Natural killer cell (primary cell): ENCODE data around the gene SLC29A4. TPM values are rescaled to one million over a fixed set of nuclear protein-coding genes. Genes with fewer than 3 reads are reported as not detected.
A peak's percentile ranks its signal among the peaks of the same experiment; 100 is the strongest.

Experiments
- ATAC-seq, 3 donors: fragments of 150-1000 bp in 2 of 3; fragments of 200-7000 bp in 1 of 3; cut with Tn5 transposase; 1 replicate in 1 of 3; 2 replicates in 2 of 3; pipeline ENCODE4 v1.10.0; 2021; ENCODE audit warnings: mild to moderate bottlenecking in 2 of 3, moderate library complexity in 2 of 3
- DNase-seq, 2 donors: peaks; one replicate each; pipeline versions ENCODE4 v3.0.0 to v3.0.0-alpha.2; 2013 to 2021; ENCODE audit warnings: mixed read lengths in 1 of 2
- H3K27ac ChIP-seq: one replicate; pipeline ENCODE4 v1.5.1; 2013; ENCODE audit warnings: mild to moderate bottlenecking, low read length
- H3K27me3 ChIP-seq: one replicate; pipeline ENCODE4 v1.6.1; 2013; ENCODE audit warnings: low read length; ENCODE audit not compliant: control insufficient read depth, insufficient read depth
- H3K36me3 ChIP-seq: one replicate; pipeline ENCODE4 v1.6.1; 2013; ENCODE audit warnings: low read length; ENCODE audit not compliant: control insufficient read depth, insufficient read depth
- H3K4me1 ChIP-seq: one replicate; pipeline ENCODE4 v1.6.1; 2013; ENCODE audit warnings: low read length; ENCODE audit not compliant: control insufficient read depth, insufficient read depth
- H3K4me3 ChIP-seq: one replicate; pipeline ENCODE4 v1.5.1; 2013; ENCODE audit warnings: low read length
- H3K9me3 ChIP-seq: one replicate; pipeline ENCODE4 v1.6.1; 2013; ENCODE audit warnings: low read length; ENCODE audit not compliant: control insufficient read depth, insufficient read depth
- H3K27ac Mint-ChIP-seq, 2 donors: one replicate each; pipeline ENCODE4 v1.8.0; 2022; ENCODE audit warnings: mild to moderate bottlenecking in 2 of 2, mixed read lengths in 2 of 2, moderate library complexity in 1 of 2
- H3K27me3 Mint-ChIP-seq, 2 donors: one replicate each; pipeline ENCODE4 v1.8.0; 2022; ENCODE audit warnings: low read depth in 2 of 2, mixed read lengths in 2 of 2
- H3K36me3 Mint-ChIP-seq: one replicate; pipeline ENCODE4 v1.8.0; 2022; ENCODE audit warnings: mixed read lengths
- H3K4me1 Mint-ChIP-seq, 2 donors: one replicate each; pipeline ENCODE4 v1.8.0; 2022; ENCODE audit warnings: mixed read lengths in 2 of 2
- H3K4me3 Mint-ChIP-seq: one replicate; pipeline ENCODE4 v1.8.0; 2022; ENCODE audit warnings: mild to moderate bottlenecking, moderate library complexity, mixed read lengths
- H3K9me3 Mint-ChIP-seq, 2 donors: one replicate each; pipeline ENCODE4 v1.8.0; 2022; ENCODE audit warnings: mixed read lengths in 2 of 2
- WGBS: methylation state at CpG from one replicate; pipeline ENCODE4 v1.1.7; 2013; ENCODE audit warnings: missing lambda C conversion rate; ENCODE audit not compliant: insufficient coverage; 5-methylcytosine and 5-hydroxymethylcytosine counted together
- intact Hi-C: fragments of 100-400 bp; cut with micrococcal nuclease; formaldehyde crosslinking; loops from one replicate; pipeline ENCODE4 v1.14.2; 2022
- total RNA-seq, 4 donors: library from RNA; stranded (reverse); fragments of 120-200 nt in 1 of 4; gene quantifications; one replicate each; pipeline versions ENCODE4 v1.2.3 to v1.2.4, GENCODE V29; 2013 to 2022
- TF ChIP-seq, protein P1 (sequence below): fragments of 200-600 bp; IDR thresholded peaks from one replicate; pipeline ENCODE4 v1.8.0; 2022; ENCODE audit warnings: antibody characterized with exemption

The SLC29A4 gene
- total RNA-seq, 3 donors from 2014 or later (not counting 1 experiment from before 2014, with no cell fraction given): 0.16 to 0.95 (median 0.40) TPM

DNA sequence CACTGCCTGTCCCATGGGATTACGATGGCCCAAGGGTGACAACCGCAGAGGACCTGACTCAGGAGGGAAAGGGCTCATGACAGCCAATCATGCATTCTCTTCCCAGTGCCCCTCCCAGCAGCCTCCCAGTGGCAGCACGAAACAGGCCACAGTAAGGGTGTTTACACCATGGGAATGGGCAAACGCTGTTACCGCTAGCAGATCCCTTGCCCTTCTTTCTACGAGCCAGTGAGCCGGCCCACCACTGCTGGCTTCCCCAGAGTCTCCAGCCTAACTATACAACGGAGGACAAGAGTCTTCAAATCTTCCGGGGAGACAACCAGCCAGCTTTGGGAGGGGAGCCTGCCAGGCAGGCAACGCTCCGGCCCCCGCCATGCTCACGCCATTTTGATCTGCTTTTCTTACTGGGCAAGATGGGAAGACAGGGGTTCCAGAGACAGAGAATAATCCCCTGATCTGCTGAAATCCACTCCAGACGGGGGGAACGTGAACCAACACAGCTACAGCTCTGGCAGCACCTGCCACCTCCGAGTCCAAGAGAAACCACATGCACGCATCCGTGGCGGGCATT is 69.8 kb downstream of the SLC29A4 start:
- 96% methylated on average over 19 of the region's 19 CpGs for WGBS
- DNase-seq (no peak), ATAC-seq (no peak)
- intact Hi-C loops: no loop called here
- Histone ChIP-seq H3K36me3 (peaks cover 47% of the 10 kb centered on the region), H3K4me3 (no peak overlapping the region), H3K27ac (no peak overlapping the region), H3K9me3 (no peaks in the 10 kb centered on the region), H3K4me1 (peaks cover 50% of the 10 kb centered on the region), H3K27me3 (no peaks in the 10 kb centered on the region)
- peak overlapping the region in 1 of 2 donors; percentile 53 for H3K27ac Mint-ChIP-seq
- no peaks in the 10 kb centered on the region for H3K36me3 Mint-ChIP-seq
- H3K27me3 Mint-ChIP-seq: no peaks in the 10 kb centered on the region
- TF ChIP-seq, protein P1, sequence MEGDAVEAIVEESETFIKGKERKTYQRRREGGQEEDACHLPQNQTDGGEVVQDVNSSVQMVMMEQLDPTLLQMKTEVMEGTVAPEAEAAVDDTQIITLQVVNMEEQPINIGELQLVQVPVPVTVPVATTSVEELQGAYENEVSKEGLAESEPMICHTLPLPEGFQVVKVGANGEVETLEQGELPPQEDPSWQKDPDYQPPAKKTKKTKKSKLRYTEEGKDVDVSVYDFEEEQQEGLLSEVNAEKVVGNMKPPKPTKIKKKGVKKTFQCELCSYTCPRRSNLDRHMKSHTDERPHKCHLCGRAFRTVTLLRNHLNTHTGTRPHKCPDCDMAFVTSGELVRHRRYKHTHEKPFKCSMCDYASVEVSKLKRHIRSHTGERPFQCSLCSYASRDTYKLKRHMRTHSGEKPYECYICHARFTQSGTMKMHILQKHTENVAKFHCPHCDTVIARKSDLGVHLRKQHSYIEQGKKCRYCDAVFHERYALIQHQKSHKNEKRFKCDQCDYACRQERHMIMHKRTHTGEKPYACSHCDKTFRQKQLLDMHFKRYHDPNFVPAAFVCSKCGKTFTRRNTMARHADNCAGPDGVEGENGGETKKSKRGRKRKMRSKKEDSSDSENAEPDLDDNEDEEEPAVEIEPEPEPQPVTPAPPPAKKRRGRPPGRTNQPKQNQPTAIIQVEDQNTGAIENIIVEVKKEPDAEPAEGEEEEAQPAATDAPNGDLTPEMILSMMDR: no peak
- H3K9me3 Mint-ChIP-seq: no peaks in the 10 kb centered on the region
- H3K4me3 Mint-ChIP-seq: no peak overlapping the region
- H3K4me1 Mint-ChIP-seq: peaks cover 27 to 46% of the 10 kb centered on the region in 2 donors

- H3K4me3 ChIP-seq: no peak overlapping the region
- peaks cover 70% of the 10 kb centered on the region for H3K4me1 ChIP-seq
- peak; percentile 88 to 93 (median 91) for ATAC-seq
- Mint-ChIP-seq H3K27me3 (no peaks in the 10 kb centered on the region), H3K36me3 (no peaks in the 10 kb centered on the region), H3K9me3 (no peaks in the 10 kb centered on the region), H3K27ac (peak overlapping the region; percentile 87 to 91), H3K4me3 (peak overlapping the region; percentile 73), H3K4me1 (peaks cover 32 to 58% of the 10 kb centered on the region in 2 donors)
- 57% methylated on average over 17 of the region's 17 CpGs for WGBS
- H3K27ac ChIP-seq: peak overlapping the region; percentile 79
- TF ChIP-seq, protein P1: no peak
- no peaks in the 10 kb centered on the region for H3K27me3 ChIP-seq
- H3K9me3 ChIP-seq: no peaks in the 10 kb centered on the region
- peak; percentile 35 to 51 for DNase-seq
- peaks cover 57% of the 10 kb centered on the region for H3K36me3 ChIP-seq
- intact Hi-C loops: no loop called here
Measured at GRCh38 chr7:5354460-5355232, 71.9 kb downstream of the SLC29A4 start.

Other genes with a start within 250 kb of the SLC29A4 start
- gene RBAK, start 237.1 kb upstream of the SLC29A4 start, total RNA-seq: 10 to 100 TPM; 12.3 to 21.7 (median 14.2) TPM
- gene WIPI2, start 92.7 kb upstream of the SLC29A4 start, total RNA-seq: 100 to 1,000 TPM; 103 to 123 (median 107) TPM
- gene TNRC18, start 140.9 kb downstream of the SLC29A4 start, total RNA-seq: 100 to 1,000 TPM; 111 to 127 (median 124) TPM
- 10 to 100 TPM; 12.5 to 15.8 (median 12.8) TPM for gene FBXL18, start 230.9 kb downstream of the SLC29A4 start, total RNA-seq
- gene ACTB, start 247.7 kb downstream of the SLC29A4 start, total RNA-seq: 1,000 to 10,000 TPM; 4,992 to 6,299 (median 6,160) TPM